ENCODE results near the gene LILRA1.
"Not testable (repeated sequence)": the region's sequence is repeated elsewhere in the genome, so short reads cannot be mapped to it uniquely, and the experiment has no call there.

Gene LILRA1

GRCh38 chr19:54608792-54609191 is 15.4 kb downstream of the LILRA1 start:
- H3K27ac ChIP-seq = peak overlapping the region in 4 of 11 experiments; percentile 78 to 94 (median 92); a peak in 6 of 22 replicates
- H3K9me3 ChIP-seq (replicated peaks in 1 of 11) = peaks cover 10 to 53% (median 49%) of the 10 kb centered on the region in 11 experiments
- peak overlapping the region in 6 of 11 experiments; percentile 8 to 97 (median 86); a peak in 11 of 22 replicates for H3K4me2 ChIP-seq
- no peaks in the 10 kb centered on the region for H4K20me1 ChIP-seq
- peaks cover 21 to 90% (median 51%) of the 10 kb centered on the region in 10 experiments for H3K4me1 ChIP-seq
- peaks cover 0 to 11% (median 0%) of the 10 kb centered on the region in 11 experiments; a peak in 1 of 22 replicates for H3K36me3 ChIP-seq
- H3K27me3 ChIP-seq = no peaks in the 10 kb centered on the region
- H3K9ac ChIP-seq = peak overlapping the region in 1 of 11 experiments; percentile 78; a peak in 1 of 22 replicates
- peak in 1 of 11 experiments; percentile 10; a peak in 1 of 22 replicates for TF ChIP-seq Cebpa-rat (IDR thresholded peaks at IDR 0.05)
- H3K4me3 ChIP-seq = no peak overlapping the region

GRCh38 chr19:54609356-54609791 is 15.9 kb downstream of the LILRA1 start:
- H3K4me3 ChIP-seq = no peak overlapping the region
- H3K36me3 ChIP-seq = peaks cover 0 to 11% (median 0%) of the 10 kb centered on the region in 11 experiments; a peak in 1 of 22 replicates
- H3K4me1 ChIP-seq = peaks cover 21 to 94% (median 51%) of the 10 kb centered on the region in 10 experiments
- H4K20me1 ChIP-seq = no peaks in the 10 kb centered on the region
- no peaks in the 10 kb centered on the region for H3K27me3 ChIP-seq
- H3K27ac ChIP-seq = peak overlapping the region in 2 of 11 experiments; percentile 91 to 94; a peak in 3 of 22 replicates
- H3K4me2 ChIP-seq = peak overlapping the region in 6 of 11 experiments; percentile 8 to 97 (median 86); a peak in 10 of 22 replicates
- no peak overlapping the region for H3K9ac ChIP-seq
- TF ChIP-seq Cebpa-rat (IDR thresholded peaks at IDR 0.05) = no peak
- H3K9me3 ChIP-seq (replicated peaks in 1 of 11) = peaks cover 10 to 55% (median 47%) of the 10 kb centered on the region in 11 experiments

- Histone ChIP-seq H3K4me3 (0 out of 20 replicates have a peak overlapping the region, but pooled peaks of 2 of the 10 experiments have one; percentile 7 to 21), H3K27me3 (no peaks in the 10 kb centered on the region), H3K9ac (peak overlapping the region in 7 of 11 experiments; percentile 24 to 67 (median 57); a peak in 10 of 22 replicates), H4K20me1 (no peaks in the 10 kb centered on the region), H3K4me2 (peak overlapping the region; percentile 6 to 86 (median 64); a peak in 20 of 22 replicates), H3K9me3 (replicated peaks in 1 of 11) (peaks cover 10 to 68% (median 58%) of the 10 kb centered on the region in 11 experiments), H3K36me3 (peaks cover 0 to 11% (median 0%) of the 10 kb centered on the region in 11 experiments; a peak in 1 of 22 replicates), H3K4me1 (peaks cover 5 to 96% (median 42%) of the 10 kb centered on the region in 10 experiments; a peak in 19 of 20 replicates), H3K27ac (peak overlapping the region in 10 of 11 experiments; percentile 25 to 80 (median 64); a peak in 17 of 22 replicates)
- TF ChIP-seq Cebpa-rat (IDR thresholded peaks at IDR 0.05) = no peak
These were observed 19.0 kb downstream of the LILRA1 start for GRCh38 chr19:54612428-54612827.

- no peak overlapping the region for H3K27ac ChIP-seq
These were observed 21.3 kb downstream of the LILRA1 start for GRCh38 chr19:54614726-54615125.

GRCh38 chr19:54616057-54616456 is 22.6 kb downstream of the LILRA1 start:
- H3K27me3 ChIP-seq = no peaks in the 10 kb centered on the region
- peak overlapping the region in 3 of 11 experiments; percentile 39 to 54 (median 51); a peak in 5 of 22 replicates for H3K27ac ChIP-seq
- peak overlapping the region in 2 of 11 experiments; percentile 44 to 49; a peak in 2 of 22 replicates for H3K9ac ChIP-seq
- no peaks in the 10 kb centered on the region for H4K20me1 ChIP-seq
- TF ChIP-seq Cebpa-rat (IDR thresholded peaks at IDR 0.05) = no peak
- peaks cover 5 to 70% (median 28%) of the 10 kb centered on the region in 10 experiments; a peak in 18 of 20 replicates for H3K4me1 ChIP-seq
- peak overlapping the region in 4 of 11 experiments; percentile 50 to 79 (median 64); a peak in 9 of 22 replicates for H3K4me2 ChIP-seq
- H3K9me3 ChIP-seq (replicated peaks in 1 of 11) = peaks cover 4 to 68% (median 57%) of the 10 kb centered on the region in 11 experiments; a peak in 21 of 22 replicates
- H3K36me3 ChIP-seq = peaks cover 0 to 4% (median 0%) of the 10 kb centered on the region in 11 experiments; a peak in 1 of 22 replicates
- no peak overlapping the region for H3K4me3 ChIP-seq

More at GRCh38 chr19:54614726-54615125, 21.3 kb downstream of the LILRA1 start:
- peaks cover 10 to 71% (median 63%) of the 10 kb centered on the region in 11 experiments for H3K9me3 ChIP-seq (replicated peaks in 1 of 11)
- H3K9ac ChIP-seq = no peak overlapping the region
- peak overlapping the region in 2 of 11 experiments; percentile 48 to 49; a peak in 4 of 22 replicates for H3K4me2 ChIP-seq
- H3K36me3 ChIP-seq = peaks cover 0 to 11% (median 0%) of the 10 kb centered on the region in 11 experiments; a peak in 1 of 22 replicates
- TF ChIP-seq Cebpa-rat (IDR thresholded peaks at IDR 0.05) = no peak
- no peak overlapping the region for H3K4me3 ChIP-seq
- peaks cover 5 to 84% (median 28%) of the 10 kb centered on the region in 10 experiments; a peak in 18 of 20 replicates for H3K4me1 ChIP-seq
- no peaks in the 10 kb centered on the region for H3K27me3 ChIP-seq
- H4K20me1 ChIP-seq = no peaks in the 10 kb centered on the region

- Histone ChIP-seq H3K27me3 (no peaks in the 10 kb centered on the region), H3K4me2 (peak overlapping the region in 7 of 11 experiments; percentile 6 to 79 (median 59); a peak in 11 of 22 replicates), H3K27ac (peak overlapping the region in 5 of 11 experiments; percentile 15 to 54 (median 39); a peak in 8 of 22 replicates), H3K9ac (peak overlapping the region in 2 of 11 experiments; percentile 44 to 49; a peak in 5 of 22 replicates), H4K20me1 (no peaks in the 10 kb centered on the region), H3K36me3 (no peaks in the 10 kb centered on the region), H3K4me1 (peaks cover 5 to 68% (median 20%) of the 10 kb centered on the region in 10 experiments; a peak in 18 of 20 replicates), H3K4me3 (peak overlapping the region in 2 of 10 experiments; percentile 40; a peak in 4 of 20 replicates), H3K9me3 (replicated peaks in 1 of 11) (peaks cover 0 to 63% (median 52%) of the 10 kb centered on the region in 11 experiments; a peak in 19 of 22 replicates)
- no peak for TF ChIP-seq Cebpa-rat (IDR thresholded peaks at IDR 0.05)
These were observed 23.6 kb downstream of the LILRA1 start for GRCh38 chr19:54616821-54617560.

- Histone ChIP-seq H3K27me3 (no peaks in the 10 kb centered on the region), H3K4me3 (0 out of 20 replicates have a peak overlapping the region, but pooled peaks of 1 of the 10 experiments have one; percentile 1), H3K4me2 (peak overlapping the region in 1 of 11 experiments; percentile 50; a peak in 2 of 22 replicates), H3K9ac (no peak overlapping the region), H4K20me1 (no peaks in the 10 kb centered on the region), H3K36me3 (no peaks in the 10 kb centered on the region), H3K27ac (no peak overlapping the region), H3K4me1 (peaks cover 30 to 68% (median 43%) of the 10 kb centered on the region in 10 experiments), H3K9me3 (replicated peaks in 1 of 11) (peaks cover 0 to 52% (median 39%) of the 10 kb centered on the region in 11 experiments; a peak in 19 of 22 replicates)
- no peak for TF ChIP-seq Cebpa-rat (IDR thresholded peaks at IDR 0.05)
These were observed 27.0 kb downstream of the LILRA1 start for GRCh38 chr19:54620464-54620863.

GRCh38 chr19:54622431-54622830 is 29.0 kb downstream of the LILRA1 start:
- H3K4me1 ChIP-seq = peaks cover 42 to 58% (median 49%) of the 10 kb centered on the region in 10 experiments
- TF ChIP-seq Cebpa-rat (IDR thresholded peaks at IDR 0.05) = no peak
- H3K36me3 ChIP-seq = peaks cover 0 to 6% (median 0%) of the 10 kb centered on the region in 11 experiments; a peak in 1 of 22 replicates
- H3K27me3 ChIP-seq = no peaks in the 10 kb centered on the region
- H3K27ac ChIP-seq = peak overlapping the region in 1 of 11 experiments; percentile 33; a peak in 1 of 22 replicates
- H3K9me3 ChIP-seq (replicated peaks in 1 of 11) = peaks cover 5 to 37% (median 28%) of the 10 kb centered on the region in 11 experiments; a peak in 20 of 22 replicates
- peak overlapping the region; percentile 25 to 85 (median 48); a peak in 20 of 22 replicates for H3K4me2 ChIP-seq
- H4K20me1 ChIP-seq = no peaks in the 10 kb centered on the region
- H3K9ac ChIP-seq = no peak overlapping the region
- H3K4me3 ChIP-seq = no peak overlapping the region

GRCh38 chr19:54624234-54624633 is 30.8 kb downstream of the LILRA1 start:
- peak overlapping the region in 2 of 10 experiments; percentile 24 to 36; a peak in 2 of 20 replicates for H3K4me3 ChIP-seq
- H3K27me3 ChIP-seq, H4K20me1 ChIP-seq, H3K36me3 ChIP-seq: not testable (repeated sequence)
- H3K9ac ChIP-seq = peak overlapping the region in 10 of 11 experiments; percentile 38 to 79 (median 59); a peak in 18 of 22 replicates
- H3K9me3 ChIP-seq (replicated peaks in 1 of 11) = peaks cover 5 to 23% (median 14%) of the 10 kb centered on the region in 11 experiments; a peak in 18 of 22 replicates
- H3K4me1 ChIP-seq = peaks cover 54 to 72% (median 66%) of the 10 kb centered on the region in 10 experiments
- peak overlapping the region; percentile 62 to 92 (median 82) for H3K4me2 ChIP-seq
- peak overlapping the region in 10 of 11 experiments; percentile 30 to 94 (median 74); a peak in 17 of 22 replicates for H3K27ac ChIP-seq

- H3K27ac ChIP-seq = peak overlapping the region in 10 of 11 experiments; percentile 39 to 94 (median 80); a peak in 18 of 22 replicates
- peaks cover 63 to 81% (median 75%) of the 10 kb centered on the region in 10 experiments for H3K4me1 ChIP-seq
- H3K36me3 ChIP-seq, H4K20me1 ChIP-seq, H3K27me3 ChIP-seq: not testable (repeated sequence)
- peaks cover 5 to 16% (median 10%) of the 10 kb centered on the region in 11 experiments; a peak in 17 of 22 replicates for H3K9me3 ChIP-seq (replicated peaks in 1 of 11)
- peak overlapping the region in 10 of 11 experiments; percentile 38 to 81 (median 62); a peak in 18 of 22 replicates for H3K9ac ChIP-seq
- H3K4me3 ChIP-seq = peak overlapping the region in 2 of 10 experiments; percentile 23 to 36; a peak in 1 of 20 replicates
- peak overlapping the region; percentile 62 to 92 (median 82) for H3K4me2 ChIP-seq
These were observed 31.7 kb downstream of the LILRA1 start for GRCh38 chr19:54624934-54625730.

Data from BLaER1 treated with 17β-estradiol and CSF1 and Interleukin-3, amounts not matched to agents 10 nM and 100 nM (cell line).